Neural progenitor cell (in vitro differentiated cells): ENCODE data around the gene ISLR. TPM values are rescaled to one million over a fixed set of nuclear protein-coding genes. Genes with fewer than 3 reads are reported as not detected.

Experiments
- DNase-seq: peaks from one replicate; pipeline ENCODE4 v3.0.0-alpha.2; 2016; ENCODE audit warnings: low spot score
- H2AFZ ChIP-seq: fragments of 200-600 bp; sonication (generic); replicated peaks from 2 replicates; pipeline ENCODE4 v1.6.1; 2016; ENCODE audit warnings: antibody characterized with exemption
- H3F3A ChIP-seq: fragments of 200-600 bp; sonication (generic); 2 replicates; pipeline ENCODE4 v1.6.1; 2016; ENCODE audit warnings: antibody characterized with exemption, low read depth
- H3K27ac ChIP-seq: fragments of 200-600 bp; sonication (generic); 2 replicates; pipeline ENCODE4 v1.5.1; 2016; ENCODE audit warnings: mild to moderate bottlenecking
- H3K27me3 ChIP-seq: fragments of 200-600 bp; sonication (generic); 2 replicates; pipeline ENCODE4 v1.6.1; 2016; ENCODE audit warnings: mild to moderate bottlenecking, moderate library complexity
- H3K36me3 ChIP-seq: fragments of 200-600 bp; sonication (generic); 2 replicates; pipeline ENCODE4 v1.5.1; 2016
- H3K4me1 ChIP-seq: fragments of 200-600 bp; sonication (generic); 2 replicates; pipeline ENCODE4 v1.6.1; 2016; ENCODE audit warnings: mixed run types
- H3K4me2 ChIP-seq: fragments of 200-600 bp; sonication (generic); 2 replicates; pipeline ENCODE4 v1.6.1; 2016
- H3K4me3 ChIP-seq: fragments of 200-600 bp; sonication (generic); 2 replicates; pipeline ENCODE4 v1.5.1; 2016
- H3K79me2 ChIP-seq: fragments of 200-600 bp; sonication (generic); 2 replicates; pipeline ENCODE4 v1.6.1; 2016; ENCODE audit warnings: low read depth
- H3K9ac ChIP-seq: fragments of 200-600 bp; sonication (generic); 2 replicates; pipeline ENCODE4 v1.6.1; 2016
- H3K9me3 ChIP-seq: fragments of 200-600 bp; sonication (generic); 2 replicates; pipeline ENCODE4 v1.5.1; 2016; ENCODE audit warnings: low read depth
- H4K20me1 ChIP-seq: fragments of 200-600 bp; sonication (generic); 2 replicates; pipeline ENCODE4 v1.6.1; 2016; ENCODE audit warnings: low read depth
- H3K27ac Mint-ChIP-seq: 3 replicates; pipeline ENCODE4 v1.8.0; 2021; ENCODE audit warnings: mixed read lengths
- H3K27me3 Mint-ChIP-seq: 2 replicates; pipeline ENCODE4 v1.8.0; 2022; ENCODE audit warnings: low read depth, mild to moderate bottlenecking, inconsistent platforms, moderate library complexity, mixed read lengths; ENCODE audit not compliant: insufficient read depth
- H3K36me3 Mint-ChIP-seq: 3 replicates; pipeline ENCODE4 v1.8.0; 2021; ENCODE audit warnings: mixed read lengths
- H3K4me1 Mint-ChIP-seq: 3 replicates; pipeline ENCODE4 v1.8.0; 2021; ENCODE audit warnings: mixed read lengths
- H3K4me3 Mint-ChIP-seq: 3 replicates; pipeline ENCODE4 v1.8.0; 2021; ENCODE audit warnings: mild to moderate bottlenecking, moderate library complexity, mixed read lengths
- H3K9me3 Mint-ChIP-seq: 3 replicates; pipeline ENCODE4 v1.8.0; 2020; ENCODE audit warnings: mixed read lengths
- CTCF ChIP-seq: fragments of 200-600 bp; sonication (generic); IDR thresholded peaks from 2 replicates; pipeline ENCODE4 v1.5.1; 2017; ENCODE audit warnings: antibody characterized with exemption, mild to moderate bottlenecking
- EZH2 ChIP-seq: fragments of 200-600 bp; sonication (generic); IDR thresholded peaks from 2 replicates; pipeline ENCODE4 v1.6.1; 2017; ENCODE audit warnings: antibody characterized with exemption, mild to moderate bottlenecking, moderate library complexity
- EZH2phosphoT487 ChIP-seq: fragments of 200-600 bp; sonication (generic); IDR thresholded peaks from 2 replicates; pipeline ENCODE4 v1.6.1; 2017; ENCODE audit warnings: antibody characterized with exemption
- total RNA-seq: library from RNA; depleted of rRNA; stranded (reverse); fragments of >200 nt; gene quantifications from 2 replicates; pipeline ENCODE4 v1.2.3, GENCODE V29; 2015; ENCODE audit warnings: low replicate concordance

ISLR gene
- total RNA-seq, 1 donor from 2014 or later: not detected

GRCh38 chr15:74194572-74195559 is 21.4 kb downstream of the ISLR start:
- no peaks in the 10 kb centered on the region for H3K79me2 ChIP-seq
- Mint-ChIP-seq H3K4me1 (peaks cover 35% of the 10 kb centered on the region), H3K27ac (no peak overlapping the region), H3K36me3 (no peaks in the 10 kb centered on the region), H3K9me3 (no peaks in the 10 kb centered on the region), H3K27me3 (peaks cover 10% of the 10 kb centered on the region), H3K4me3 (no peak overlapping the region)
- no peak overlapping the region for H3K4me3 ChIP-seq
- no peak overlapping the region for H3K9ac ChIP-seq
- no peaks in the 10 kb centered on the region for H3F3A ChIP-seq
- H3K27me3 ChIP-seq: no peaks in the 10 kb centered on the region
- no peaks in the 10 kb centered on the region for H3K36me3 ChIP-seq
- peaks cover 15% of the 10 kb centered on the region for H3K4me1 ChIP-seq
- no peak for TF ChIP-seq CTCF
- TF ChIP-seq EZH2phosphoT487: no peak
- no peak for TF ChIP-seq EZH2
- DNase-seq: no peak
- no peak overlapping the region for H2AFZ ChIP-seq
- no peaks in the 10 kb centered on the region for H4K20me1 ChIP-seq
- no peak overlapping the region for H3K4me2 ChIP-seq
- no peak overlapping the region for H3K27ac ChIP-seq
- H3K9me3 ChIP-seq: no peaks in the 10 kb centered on the region

GRCh38 chr15:74196175-74196574 is 22.7 kb downstream of the ISLR start:
- Mint-ChIP-seq H3K36me3 (no peaks in the 10 kb centered on the region), H3K9me3 (no peaks in the 10 kb centered on the region), H3K4me1 (peaks cover 42% of the 10 kb centered on the region), H3K27me3 (peaks cover 10% of the 10 kb centered on the region), H3K27ac (no peak overlapping the region), H3K4me3 (no peak overlapping the region)
- Histone ChIP-seq H3K4me3 (no peak overlapping the region), H2AFZ (no peak overlapping the region), H3K9ac (no peak overlapping the region), H4K20me1 (no peaks in the 10 kb centered on the region), H3K79me2 (no peaks in the 10 kb centered on the region), H3K4me2 (no peak overlapping the region), H3K27me3 (no peaks in the 10 kb centered on the region), H3K27ac (no peak overlapping the region), H3F3A (no peaks in the 10 kb centered on the region), H3K9me3 (no peaks in the 10 kb centered on the region), H3K36me3 (no peaks in the 10 kb centered on the region), H3K4me1 (peaks cover 23% of the 10 kb centered on the region)
- TF ChIP-seq EZH2phosphoT487 (no peak), EZH2 (no peak), CTCF (no peak)
- DNase-seq: no peak

- H3K27ac Mint-ChIP-seq: no peak overlapping the region
- peaks cover 41% of the 10 kb centered on the region for H3K4me1 Mint-ChIP-seq
- Histone ChIP-seq H3K4me3 (no peak overlapping the region), H3K9ac (no peak overlapping the region), H3K27me3 (no peaks in the 10 kb centered on the region), H3K36me3 (no peaks in the 10 kb centered on the region), H3K27ac (no peak overlapping the region), H3F3A (peaks cover 11% of the 10 kb centered on the region), H3K79me2 (no peaks in the 10 kb centered on the region), H3K4me1 (peaks cover 25% of the 10 kb centered on the region), H2AFZ (no peak overlapping the region), H3K9me3 (no peaks in the 10 kb centered on the region), H4K20me1 (no peaks in the 10 kb centered on the region), H3K4me2 (no peak overlapping the region)
- no peaks in the 10 kb centered on the region for H3K9me3 Mint-ChIP-seq
- H3K36me3 Mint-ChIP-seq: no peaks in the 10 kb centered on the region
- no peak for DNase-seq
- H3K4me3 Mint-ChIP-seq: no peak overlapping the region
- no peak for TF ChIP-seq CTCF
- TF ChIP-seq EZH2: no peak
- TF ChIP-seq EZH2phosphoT487: no peak
- peaks cover 11% of the 10 kb centered on the region for H3K27me3 Mint-ChIP-seq
These were observed 23.9 kb downstream of the ISLR start for GRCh38 chr15:74197176-74197965.
